Natural killer cell (primary cell): ENCODE measurements around the gene DNMT3B. TPM values are rescaled to one million over a fixed set of nuclear protein-coding genes. Genes with fewer than 3 reads are reported as not detected.

Source experiments
- ATAC-seq, 3 donors: fragments of 150-1000 bp in 2 of 3; fragments of 200-7000 bp in 1 of 3; cut with Tn5 transposase; 1 replicate in 1 of 3; 2 replicates in 2 of 3; pipeline ENCODE4 v1.10.0; 2021; ENCODE audit warnings: mild to moderate bottlenecking in 2 of 3, moderate library complexity in 2 of 3
- DNase-seq, 2 donors: peaks; one replicate each; pipeline versions ENCODE4 v3.0.0 to v3.0.0-alpha.2; 2013 to 2021; ENCODE audit warnings: mixed read lengths in 1 of 2
- H3K27ac ChIP-seq: one replicate; pipeline ENCODE4 v1.5.1; 2013; ENCODE audit warnings: mild to moderate bottlenecking, low read length
- H3K27me3 ChIP-seq: one replicate; pipeline ENCODE4 v1.6.1; 2013; ENCODE audit warnings: low read length; ENCODE audit not compliant: control insufficient read depth, insufficient read depth
- H3K36me3 ChIP-seq: one replicate; pipeline ENCODE4 v1.6.1; 2013; ENCODE audit warnings: low read length; ENCODE audit not compliant: control insufficient read depth, insufficient read depth
- H3K4me1 ChIP-seq: one replicate; pipeline ENCODE4 v1.6.1; 2013; ENCODE audit warnings: low read length; ENCODE audit not compliant: control insufficient read depth, insufficient read depth
- H3K4me3 ChIP-seq: one replicate; pipeline ENCODE4 v1.5.1; 2013; ENCODE audit warnings: low read length
- H3K9me3 ChIP-seq: one replicate; pipeline ENCODE4 v1.6.1; 2013; ENCODE audit warnings: low read length; ENCODE audit not compliant: control insufficient read depth, insufficient read depth
- H3K27ac Mint-ChIP-seq, 2 donors: one replicate each; pipeline ENCODE4 v1.8.0; 2022; ENCODE audit warnings: mild to moderate bottlenecking in 2 of 2, mixed read lengths in 2 of 2, moderate library complexity in 1 of 2
- H3K27me3 Mint-ChIP-seq, 2 donors: one replicate each; pipeline ENCODE4 v1.8.0; 2022; ENCODE audit warnings: low read depth in 2 of 2, mixed read lengths in 2 of 2
- H3K36me3 Mint-ChIP-seq: one replicate; pipeline ENCODE4 v1.8.0; 2022; ENCODE audit warnings: mixed read lengths
- H3K4me1 Mint-ChIP-seq, 2 donors: one replicate each; pipeline ENCODE4 v1.8.0; 2022; ENCODE audit warnings: mixed read lengths in 2 of 2
- H3K4me3 Mint-ChIP-seq: one replicate; pipeline ENCODE4 v1.8.0; 2022; ENCODE audit warnings: mild to moderate bottlenecking, moderate library complexity, mixed read lengths
- H3K9me3 Mint-ChIP-seq, 2 donors: one replicate each; pipeline ENCODE4 v1.8.0; 2022; ENCODE audit warnings: mixed read lengths in 2 of 2
- WGBS: methylation state at CpG from one replicate; pipeline ENCODE4 v1.1.7; 2013; ENCODE audit warnings: missing lambda C conversion rate; ENCODE audit not compliant: insufficient coverage; 5-methylcytosine and 5-hydroxymethylcytosine counted together
- intact Hi-C: fragments of 100-400 bp; cut with micrococcal nuclease; formaldehyde crosslinking; loops from one replicate; pipeline ENCODE4 v1.14.2; 2022
- total RNA-seq, 4 donors: library from RNA; stranded (reverse); fragments of 120-200 nt in 1 of 4; gene quantifications; one replicate each; pipeline versions ENCODE4 v1.2.3 to v1.2.4, GENCODE V29; 2013 to 2022
- TF ChIP-seq, protein P1 (sequence below): fragments of 200-600 bp; IDR thresholded peaks from one replicate; pipeline ENCODE4 v1.8.0; 2022; ENCODE audit warnings: antibody characterized with exemption

The DNMT3B gene
- total RNA-seq, 3 donors from 2014 or later (not counting 1 experiment from before 2014, with no cell fraction given): 0.42 to 0.68 (median 0.43) TPM

DNA sequence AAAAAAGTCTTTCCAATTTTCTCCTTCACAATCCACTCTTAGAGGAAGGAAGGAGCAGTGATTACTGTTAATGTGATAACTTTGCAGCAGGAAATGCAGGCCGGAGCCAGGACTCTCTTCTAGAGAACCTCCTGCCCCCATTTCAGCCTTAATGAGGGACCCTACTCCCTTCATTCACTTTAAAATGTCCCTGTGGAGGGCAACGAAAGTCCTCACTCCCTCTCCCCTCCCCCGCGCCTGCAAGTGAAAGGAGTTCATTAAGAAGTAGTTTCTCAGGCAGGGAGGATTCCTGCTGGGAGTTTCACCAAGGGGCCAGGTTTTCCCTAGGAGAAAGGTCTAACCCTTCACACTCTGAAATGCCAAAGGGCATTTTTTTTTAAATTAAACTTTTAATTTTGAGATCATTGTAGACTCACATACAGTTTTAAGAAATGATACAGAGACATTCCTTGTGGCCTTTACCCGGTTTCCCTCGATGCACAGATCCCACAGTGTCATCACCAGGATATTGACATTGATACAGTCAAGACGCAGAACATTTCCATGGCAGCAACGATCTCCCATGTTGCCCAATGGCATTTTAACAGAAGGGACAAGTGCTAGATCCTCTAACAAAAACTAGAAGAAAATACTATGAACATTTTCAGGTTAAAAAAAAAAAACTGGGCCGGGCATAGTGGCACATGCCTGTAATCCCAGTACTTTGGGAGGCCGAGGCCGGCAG is 12.1 kb upstream of the DNMT3B start:
- no peaks in the 10 kb centered on the region for H3K9me3 ChIP-seq
- no peaks in the 10 kb centered on the region for H3K27me3 Mint-ChIP-seq
- no peak overlapping the region for H3K4me3 ChIP-seq
- no peak for DNase-seq
- TF ChIP-seq, protein P1, sequence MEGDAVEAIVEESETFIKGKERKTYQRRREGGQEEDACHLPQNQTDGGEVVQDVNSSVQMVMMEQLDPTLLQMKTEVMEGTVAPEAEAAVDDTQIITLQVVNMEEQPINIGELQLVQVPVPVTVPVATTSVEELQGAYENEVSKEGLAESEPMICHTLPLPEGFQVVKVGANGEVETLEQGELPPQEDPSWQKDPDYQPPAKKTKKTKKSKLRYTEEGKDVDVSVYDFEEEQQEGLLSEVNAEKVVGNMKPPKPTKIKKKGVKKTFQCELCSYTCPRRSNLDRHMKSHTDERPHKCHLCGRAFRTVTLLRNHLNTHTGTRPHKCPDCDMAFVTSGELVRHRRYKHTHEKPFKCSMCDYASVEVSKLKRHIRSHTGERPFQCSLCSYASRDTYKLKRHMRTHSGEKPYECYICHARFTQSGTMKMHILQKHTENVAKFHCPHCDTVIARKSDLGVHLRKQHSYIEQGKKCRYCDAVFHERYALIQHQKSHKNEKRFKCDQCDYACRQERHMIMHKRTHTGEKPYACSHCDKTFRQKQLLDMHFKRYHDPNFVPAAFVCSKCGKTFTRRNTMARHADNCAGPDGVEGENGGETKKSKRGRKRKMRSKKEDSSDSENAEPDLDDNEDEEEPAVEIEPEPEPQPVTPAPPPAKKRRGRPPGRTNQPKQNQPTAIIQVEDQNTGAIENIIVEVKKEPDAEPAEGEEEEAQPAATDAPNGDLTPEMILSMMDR: no peak
- H3K27ac ChIP-seq: no peak overlapping the region
- no peak overlapping the region for H3K4me3 Mint-ChIP-seq
- H3K27ac Mint-ChIP-seq: no peak overlapping the region
- ATAC-seq: no peak
- H3K4me1 ChIP-seq: no peaks in the 10 kb centered on the region
- no peaks in the 10 kb centered on the region for H3K36me3 ChIP-seq
- no peaks in the 10 kb centered on the region for H3K36me3 Mint-ChIP-seq
- no peaks in the 10 kb centered on the region for H3K27me3 ChIP-seq
- peaks cover 0 to under 1% of the 10 kb centered on the region in 2 donors for H3K4me1 Mint-ChIP-seq
- 91% methylated on average over 8 of the region's 11 CpGs for WGBS
- intact Hi-C loops: no loop called here
- H3K9me3 Mint-ChIP-seq: no peaks in the 10 kb centered on the region

DNA sequence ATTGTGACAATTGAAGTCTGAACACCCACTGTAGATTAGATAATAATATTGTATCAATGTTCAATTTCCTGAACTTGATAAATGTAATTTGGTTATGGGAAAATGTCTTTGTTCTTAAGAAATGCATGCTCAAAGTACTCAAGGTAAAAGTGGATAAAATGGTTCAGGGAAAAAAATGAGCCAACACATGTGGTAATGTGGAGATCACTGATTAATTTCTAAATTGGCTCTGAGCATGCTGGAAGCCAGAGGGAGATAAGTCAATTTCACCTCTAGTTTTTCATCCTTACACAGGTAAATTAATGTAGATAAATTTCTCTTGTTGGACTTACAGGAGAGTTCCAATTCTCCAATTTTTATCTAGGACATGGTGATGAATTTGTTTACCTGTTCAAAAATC is 10.9 kb upstream of the DNMT3B start:
- Histone ChIP-seq H3K4me1 (no peaks in the 10 kb centered on the region), H3K27ac (no peak overlapping the region), H3K4me3 (no peak overlapping the region), H3K27me3 (no peaks in the 10 kb centered on the region), H3K9me3 (no peaks in the 10 kb centered on the region), H3K36me3 (no peaks in the 10 kb centered on the region)
- DNase-seq: no peak
- no peak overlapping the region for H3K27ac Mint-ChIP-seq
- no peak overlapping the region for H3K4me3 Mint-ChIP-seq
- H3K27me3 Mint-ChIP-seq: no peaks in the 10 kb centered on the region
- TF ChIP-seq, protein P1: no peak
- no peak for ATAC-seq
- H3K36me3 Mint-ChIP-seq: no peaks in the 10 kb centered on the region
- H3K4me1 Mint-ChIP-seq: no peaks in the 10 kb centered on the region
- no peaks in the 10 kb centered on the region for H3K9me3 Mint-ChIP-seq
- intact Hi-C loops: no loop called here

DNA sequence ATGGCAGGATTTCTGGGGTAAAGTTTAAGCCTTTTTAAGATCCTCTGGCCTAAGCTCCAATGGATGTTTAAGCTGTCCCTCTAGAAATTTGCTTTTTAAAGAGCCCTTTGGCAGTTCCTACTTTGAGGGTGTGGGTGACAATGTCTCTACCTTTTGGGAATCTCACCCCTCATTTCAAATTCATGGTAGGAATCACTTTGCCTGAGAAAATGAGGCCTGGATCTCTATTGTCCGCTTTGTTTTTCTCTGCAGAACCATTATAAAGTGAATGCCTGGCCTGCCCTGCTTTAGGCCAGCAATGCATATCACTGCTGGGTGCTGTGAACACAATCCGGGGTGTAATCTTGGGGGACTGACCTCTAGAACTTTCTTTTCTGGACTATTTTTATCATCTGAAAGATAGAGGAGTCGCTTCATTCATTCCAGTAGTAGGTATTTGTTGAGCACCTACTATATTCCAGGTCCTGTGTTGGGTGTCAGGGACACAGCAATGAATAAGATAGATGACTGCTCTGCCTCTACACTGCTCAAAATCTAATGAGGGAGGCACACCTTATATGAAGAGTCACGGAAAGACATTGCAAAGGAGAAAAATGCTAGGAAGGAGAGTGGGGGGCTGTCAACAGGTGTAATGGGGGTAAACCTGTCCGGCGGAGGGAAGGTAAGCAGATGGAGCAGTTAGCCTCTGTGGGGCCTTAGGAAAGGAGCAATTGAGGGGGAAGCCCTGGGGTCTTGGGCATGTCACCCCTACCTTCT is 10.3 kb upstream of the DNMT3B start:
- Mint-ChIP-seq H3K27ac (no peak overlapping the region), H3K4me1 (no peaks in the 10 kb centered on the region), H3K9me3 (no peaks in the 10 kb centered on the region), H3K36me3 (no peaks in the 10 kb centered on the region), H3K4me3 (no peak overlapping the region), H3K27me3 (no peaks in the 10 kb centered on the region)
- Histone ChIP-seq H3K4me1 (no peaks in the 10 kb centered on the region), H3K9me3 (no peaks in the 10 kb centered on the region), H3K4me3 (no peak overlapping the region), H3K27ac (no peak overlapping the region), H3K36me3 (no peaks in the 10 kb centered on the region), H3K27me3 (no peaks in the 10 kb centered on the region)
- intact Hi-C loops: no loop called here
- TF ChIP-seq, protein P1: no peak
- DNase-seq: no peak
- ATAC-seq: no peak
- 96% methylated on average over 6 of the region's 6 CpGs for WGBS
